SK-MEL-5 (cell line): ENCODE data around the gene PA2G4. TPM values are rescaled to one million over a fixed set of nuclear protein-coding genes. Genes with fewer than 3 reads are reported as not detected.

Experiments used
- DNase-seq: peaks from one replicate; pipeline ENCODE4 v3.0.0-alpha.2; 2016; ENCODE audit warnings: low read depth, low spot score
- in situ Hi-C: cut with HindIII; loops from 2 replicates; pipeline ENCODE4 v1.10.0; 2016; ENCODE audit warnings: low sequenced_read_pairs, high pct_unique_total_duplicates, low pct_unique_long_range_greater_than_20kb
- total RNA-seq: library from RNA; depleted of rRNA; stranded (reverse); fragments of >200 nt; shearing (Covaris generic); gene quantifications from 2 replicates; pipeline ENCODE4 v1.2.3, GENCODE V29; 2014

PA2G4 gene
- total RNA-seq, 1 experiment from 2014 or later: 473 TPM

DNA sequence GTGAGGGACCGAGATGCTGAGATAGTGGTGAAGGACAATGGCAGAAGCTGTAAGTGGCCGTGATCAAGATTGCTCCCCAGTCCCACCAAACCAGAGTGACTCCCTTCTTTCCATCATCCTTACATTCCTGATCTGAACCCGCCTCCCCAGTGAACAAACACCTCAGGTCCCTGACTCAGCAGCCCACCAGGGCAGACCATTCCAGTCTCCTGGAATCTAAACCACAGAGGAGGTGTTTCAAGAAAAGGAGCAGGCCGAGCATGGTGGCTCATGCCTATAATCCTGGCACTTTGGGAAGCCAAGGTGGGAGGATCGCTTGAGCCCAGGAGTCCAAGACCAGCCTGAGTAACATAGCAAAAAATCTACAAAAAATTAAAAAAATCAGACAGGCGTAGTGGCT lies 17.8 kb upstream of the PA2G4 start:
- in situ Hi-C loops: no loop called here
- DNase-seq: no peak

DNA sequence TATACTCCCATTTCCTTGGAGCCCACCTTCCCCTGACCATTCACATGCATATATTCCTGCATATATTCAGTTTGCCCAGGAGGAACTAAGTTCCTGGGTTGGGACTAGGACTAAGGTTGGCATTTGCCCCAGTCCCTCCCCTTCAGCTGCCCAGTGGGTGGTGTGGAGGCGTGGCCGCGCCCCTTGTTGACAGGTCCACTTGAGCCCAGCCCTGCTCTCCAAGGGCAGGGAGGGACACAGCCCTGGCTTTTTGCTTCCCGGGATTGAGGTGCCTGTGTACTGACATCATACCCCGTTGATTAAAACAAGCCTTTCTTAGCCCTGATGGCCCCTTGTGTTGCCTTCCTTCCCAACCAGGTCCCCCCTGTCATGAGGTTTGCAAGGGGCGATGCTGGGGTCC lies 17.1 kb upstream of the PA2G4 start:
- in situ Hi-C loops: no loop called here
- no peak for DNase-seq

DNA sequence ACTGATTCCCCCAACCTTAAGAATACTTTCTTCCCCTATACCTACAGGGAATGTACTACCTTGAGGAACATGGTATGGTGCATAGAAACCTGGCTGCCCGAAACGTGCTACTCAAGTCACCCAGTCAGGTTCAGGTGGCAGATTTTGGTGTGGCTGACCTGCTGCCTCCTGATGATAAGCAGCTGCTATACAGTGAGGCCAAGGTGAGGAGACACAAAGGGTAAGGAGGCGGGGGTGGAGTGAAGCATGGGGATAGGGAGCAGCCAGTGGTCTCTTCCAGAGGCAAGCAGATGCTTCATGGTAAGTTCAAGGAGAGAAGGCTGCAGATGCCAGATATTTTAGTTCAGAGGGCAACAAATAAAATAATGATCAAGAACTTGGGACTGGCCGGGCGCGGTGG lies 6.6 kb upstream of the PA2G4 start:
- DNase-seq: no peak
- in situ Hi-C loops: no loop called here

DNA sequence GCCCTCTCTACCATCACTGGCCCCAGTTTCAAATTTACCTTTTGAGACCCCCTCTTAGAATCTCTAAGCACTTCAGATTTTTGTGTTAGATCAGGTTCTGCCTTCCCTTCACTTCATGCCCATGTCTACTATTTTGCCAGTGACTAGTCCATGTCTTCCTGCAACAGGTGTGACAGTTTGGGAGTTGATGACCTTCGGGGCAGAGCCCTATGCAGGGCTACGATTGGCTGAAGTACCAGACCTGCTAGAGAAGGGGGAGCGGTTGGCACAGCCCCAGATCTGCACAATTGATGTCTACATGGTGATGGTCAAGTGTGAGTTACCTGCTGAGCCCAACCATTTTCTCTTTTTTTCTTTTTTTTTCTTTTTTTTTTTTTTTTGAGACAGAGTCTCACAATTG lies 5.8 kb upstream of the PA2G4 start:
- no peak for DNase-seq

DNA sequence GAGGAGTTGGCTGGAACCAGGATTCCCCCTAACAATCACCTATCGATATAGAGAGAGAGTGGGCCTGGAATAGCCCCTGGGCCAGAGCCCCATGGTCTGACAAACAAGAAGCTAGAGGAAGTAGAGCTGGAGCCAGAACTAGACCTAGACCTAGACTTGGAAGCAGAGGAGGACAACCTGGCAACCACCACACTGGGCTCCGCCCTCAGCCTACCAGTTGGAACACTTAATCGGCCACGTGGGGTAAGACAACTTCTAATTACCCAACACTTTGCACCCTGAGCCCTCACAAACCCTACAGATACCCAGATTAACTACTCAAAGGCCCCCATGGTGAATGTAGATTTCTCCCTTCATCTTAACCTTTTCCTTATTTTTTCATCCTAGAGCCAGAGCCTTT lies 4.6 kb upstream of the PA2G4 start:
- DNase-seq: no peak
- in situ Hi-C loops: no loop called here

More for the DNA sequence above, 5.8 kb upstream of the PA2G4 start:
- in situ Hi-C loops: no loop called here

DNA sequence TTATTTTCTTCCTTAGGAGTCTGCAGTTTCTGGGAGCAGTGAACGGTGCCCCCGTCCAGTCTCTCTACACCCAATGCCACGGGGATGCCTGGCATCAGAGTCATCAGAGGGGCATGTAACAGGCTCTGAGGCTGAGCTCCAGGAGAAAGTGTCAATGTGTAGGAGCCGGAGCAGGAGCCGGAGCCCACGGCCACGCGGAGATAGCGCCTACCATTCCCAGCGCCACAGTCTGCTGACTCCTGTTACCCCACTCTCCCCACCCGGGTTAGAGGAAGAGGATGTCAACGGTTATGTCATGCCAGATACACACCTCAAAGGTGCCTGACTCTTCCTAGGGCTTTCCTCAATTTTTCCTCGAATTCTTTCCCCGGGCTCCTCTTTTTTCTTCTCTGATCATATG lies 3.3 kb upstream of the PA2G4 start:
- in situ Hi-C loops: no loop called here
- no peak for DNase-seq

DNA sequence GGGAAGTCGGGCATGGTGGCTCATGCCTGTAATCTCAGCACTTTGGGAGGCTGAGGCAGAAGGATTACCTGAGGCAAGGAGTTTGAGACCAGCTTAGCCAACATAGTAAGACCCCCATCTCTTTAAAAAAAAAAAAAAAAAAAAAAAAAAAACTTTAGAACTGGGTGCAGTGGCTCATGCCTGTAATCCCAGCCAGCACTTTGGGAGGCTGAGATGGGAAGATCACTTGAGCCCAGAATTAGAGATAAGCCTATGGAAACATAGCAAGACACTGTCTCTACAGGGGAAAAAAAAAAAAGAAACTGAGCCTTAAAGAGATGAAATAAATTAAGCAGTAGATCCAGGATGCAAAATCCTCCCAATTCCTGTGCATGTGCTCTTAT lies 1.7 kb upstream of the PA2G4 start:
- in situ Hi-C loops: no loop called here
- DNase-seq: no peak

DNA sequence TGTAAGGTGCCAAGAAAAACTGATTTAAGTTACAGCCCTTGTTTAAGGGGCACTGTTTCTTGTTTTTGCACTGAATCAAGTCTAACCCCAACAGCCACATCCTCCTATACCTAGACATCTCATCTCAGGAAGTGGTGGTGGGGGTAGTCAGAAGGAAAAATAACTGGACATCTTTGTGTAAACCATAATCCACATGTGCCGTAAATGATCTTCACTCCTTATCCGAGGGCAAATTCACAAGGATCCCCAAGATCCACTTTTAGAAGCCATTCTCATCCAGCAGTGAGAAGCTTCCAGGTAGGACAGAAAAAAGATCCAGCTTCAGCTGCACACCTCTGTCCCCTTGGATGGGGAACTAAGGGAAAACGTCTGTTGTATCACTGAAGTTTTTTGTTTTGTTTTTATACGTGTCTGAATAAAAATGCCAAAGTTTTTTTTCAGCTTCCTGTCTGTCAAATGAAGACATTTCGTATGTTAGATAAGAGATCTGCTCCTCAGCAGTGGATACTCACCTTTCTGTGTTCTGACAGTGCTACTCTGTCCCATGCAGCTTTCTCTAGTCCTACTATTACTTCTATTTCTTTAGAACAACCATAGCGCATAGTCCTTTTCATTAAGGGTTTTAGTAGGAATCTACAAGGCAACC lies 1.2 kb upstream of the PA2G4 start:
- DNase-seq: no peak
- in situ Hi-C loops: no loop called here

DNA sequence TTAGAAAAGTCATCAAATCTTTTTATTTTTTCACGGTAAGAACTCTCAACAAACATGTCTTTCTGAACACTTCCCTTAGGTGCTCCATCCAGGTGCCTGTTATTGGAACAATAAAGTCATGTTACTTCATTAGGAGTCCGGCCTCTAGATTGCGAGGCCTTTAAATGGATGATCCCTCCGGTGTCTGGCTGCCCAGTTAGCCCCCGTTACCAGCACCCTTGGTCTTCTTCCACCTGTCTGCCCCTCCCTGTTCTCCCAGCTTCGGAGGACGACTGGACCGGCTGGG lies 593 bp upstream of the PA2G4 start:
- DNase-seq: no peak
- in situ Hi-C loops: no loop called here

DNA sequence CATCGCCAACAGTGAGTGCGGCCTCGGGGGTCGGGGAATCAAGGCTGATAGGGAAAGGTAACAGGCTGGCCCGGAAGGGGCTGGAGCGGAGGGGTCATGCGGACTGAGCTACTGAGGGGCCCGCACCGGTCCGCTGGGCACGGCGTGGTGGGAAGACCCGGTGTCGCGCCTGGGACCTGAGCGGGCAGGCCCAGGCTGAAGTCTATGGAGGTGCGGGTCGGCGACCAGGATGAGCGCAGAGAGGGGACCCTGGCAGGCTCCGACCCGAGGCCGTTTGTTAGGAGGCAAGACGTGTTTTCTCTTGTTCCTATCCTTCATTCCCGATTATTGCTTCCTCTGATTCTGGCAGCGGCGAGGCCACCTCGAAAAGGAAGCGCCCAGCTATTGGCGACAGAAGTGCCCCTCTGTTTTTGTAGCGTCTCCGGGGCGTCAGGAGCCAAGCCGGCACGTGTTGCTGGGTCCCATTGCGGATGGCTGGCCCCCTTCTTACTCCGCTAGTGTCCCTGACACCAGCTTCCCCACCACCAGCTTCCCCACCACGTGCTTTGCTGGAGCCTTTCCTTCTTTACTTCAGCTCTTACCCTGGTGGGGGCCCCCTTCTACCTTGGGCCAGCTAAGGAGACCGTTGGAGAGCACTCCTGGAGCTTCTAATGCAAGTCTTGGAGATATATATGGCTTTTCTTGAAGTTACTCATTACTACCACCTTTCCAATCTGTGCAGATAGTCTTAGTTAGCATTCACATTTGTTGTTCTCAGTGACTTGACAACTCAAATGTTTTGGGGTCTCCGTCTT lies 653 bp downstream of the PA2G4 start:
- DNase-seq: peak; percentile 40
- in situ Hi-C loops: no loop called here

DNA sequence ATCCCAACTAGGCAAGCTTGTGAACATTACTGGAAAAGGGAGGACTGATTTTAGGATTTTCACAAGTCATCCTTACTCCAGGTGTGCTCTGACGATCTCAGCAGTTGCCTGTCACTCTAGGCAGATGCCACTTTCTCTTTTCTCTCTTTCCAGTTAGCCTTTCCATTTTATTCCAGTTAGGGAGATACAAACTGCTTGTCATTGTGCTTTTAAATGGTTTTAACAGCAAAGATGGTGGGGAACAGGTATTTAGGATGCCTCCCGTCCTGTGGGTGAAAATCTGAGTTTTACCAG lies 1.2 kb downstream of the PA2G4 start:
- in situ Hi-C loops: no loop called here
- no peak for DNase-seq

DNA sequence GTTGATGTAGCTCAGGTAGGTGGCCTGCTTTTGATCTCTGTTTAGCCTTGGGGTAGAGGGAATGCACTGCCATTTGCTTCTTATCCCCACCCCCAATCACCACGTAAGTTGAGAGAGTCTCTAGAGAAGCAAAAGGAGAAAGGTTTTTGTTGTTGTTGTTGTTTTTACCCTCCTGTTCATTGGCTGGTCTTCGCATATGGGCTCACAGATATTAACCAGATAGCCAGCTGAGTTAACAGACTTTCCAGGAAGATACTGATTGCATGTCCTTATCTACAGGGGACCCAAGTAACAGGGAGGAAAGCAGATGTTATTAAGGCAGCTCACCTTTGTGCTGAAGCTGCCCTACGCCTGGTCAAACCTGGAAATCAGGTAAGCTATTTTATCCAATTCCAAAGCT lies 2.9 kb downstream of the PA2G4 start:
- in situ Hi-C loops: no loop called here
- no peak for DNase-seq

DNA sequence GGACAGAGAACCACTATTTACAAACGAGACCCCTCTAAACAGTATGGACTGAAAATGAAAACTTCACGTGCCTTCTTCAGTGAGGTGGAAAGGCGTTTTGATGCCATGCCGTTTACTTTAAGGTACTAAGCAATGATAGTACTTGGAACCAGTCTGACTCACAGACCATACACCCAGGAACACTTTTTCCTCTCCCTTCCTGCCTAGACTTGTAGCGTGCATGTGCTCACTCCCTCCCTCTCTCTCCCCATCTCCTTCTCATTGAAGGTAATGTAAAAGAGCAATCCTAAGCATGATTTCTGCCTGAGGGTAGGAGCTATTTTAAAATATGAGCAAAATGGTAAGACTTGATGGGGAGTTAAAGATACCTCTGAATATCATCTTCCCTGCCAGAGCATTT lies 6.2 kb downstream of the PA2G4 start:
- no peak for DNase-seq
- in situ Hi-C loops: no loop called here

DNA sequence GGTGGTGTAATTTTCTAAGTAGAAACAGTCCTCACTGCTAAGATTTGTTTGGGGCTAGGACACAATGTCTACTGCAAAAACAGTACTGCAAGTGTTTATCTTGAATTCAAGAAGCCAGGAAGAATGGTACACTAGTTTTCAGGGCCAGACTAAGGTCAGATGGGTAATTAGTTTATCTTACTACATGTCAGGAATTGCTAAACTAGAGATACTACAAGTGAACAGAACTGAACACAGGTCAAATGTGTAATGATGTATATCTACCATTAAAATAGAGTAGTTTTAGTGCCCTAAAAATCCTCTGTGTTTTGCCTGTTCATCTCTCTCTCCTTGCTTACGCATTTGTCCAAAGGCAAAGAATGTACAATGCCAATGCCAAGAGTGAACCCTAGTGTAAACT lies 9.7 kb downstream of the PA2G4 start:
- in situ Hi-C loops: no loop called here
- DNase-seq: no peak

DNA sequence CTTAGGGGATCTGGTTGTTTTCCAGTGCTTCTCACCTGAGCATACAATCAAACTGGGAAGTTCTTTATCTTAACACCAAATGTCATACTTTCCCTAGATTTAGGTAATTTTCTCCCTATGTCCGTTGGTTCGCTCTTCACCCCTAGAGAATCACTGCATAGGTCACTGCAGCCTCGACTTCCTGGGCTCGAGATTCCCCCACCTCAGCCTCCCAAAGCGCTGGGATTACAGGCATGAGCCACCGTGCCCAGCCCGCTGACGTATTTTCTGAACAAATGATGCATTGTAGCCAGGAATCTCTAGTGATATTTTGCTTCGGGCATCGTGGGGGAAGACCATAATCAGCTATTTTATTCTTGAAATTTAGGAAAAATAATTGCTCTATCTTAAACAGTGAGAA lies 11.0 kb downstream of the PA2G4 start:
- DNase-seq: peak; percentile 96
- in situ Hi-C loops: loop anchor here (5.0 kb wide), 1 partner anchor 77 kb away; no protein-coding TSS in a partner anchor

DNA sequence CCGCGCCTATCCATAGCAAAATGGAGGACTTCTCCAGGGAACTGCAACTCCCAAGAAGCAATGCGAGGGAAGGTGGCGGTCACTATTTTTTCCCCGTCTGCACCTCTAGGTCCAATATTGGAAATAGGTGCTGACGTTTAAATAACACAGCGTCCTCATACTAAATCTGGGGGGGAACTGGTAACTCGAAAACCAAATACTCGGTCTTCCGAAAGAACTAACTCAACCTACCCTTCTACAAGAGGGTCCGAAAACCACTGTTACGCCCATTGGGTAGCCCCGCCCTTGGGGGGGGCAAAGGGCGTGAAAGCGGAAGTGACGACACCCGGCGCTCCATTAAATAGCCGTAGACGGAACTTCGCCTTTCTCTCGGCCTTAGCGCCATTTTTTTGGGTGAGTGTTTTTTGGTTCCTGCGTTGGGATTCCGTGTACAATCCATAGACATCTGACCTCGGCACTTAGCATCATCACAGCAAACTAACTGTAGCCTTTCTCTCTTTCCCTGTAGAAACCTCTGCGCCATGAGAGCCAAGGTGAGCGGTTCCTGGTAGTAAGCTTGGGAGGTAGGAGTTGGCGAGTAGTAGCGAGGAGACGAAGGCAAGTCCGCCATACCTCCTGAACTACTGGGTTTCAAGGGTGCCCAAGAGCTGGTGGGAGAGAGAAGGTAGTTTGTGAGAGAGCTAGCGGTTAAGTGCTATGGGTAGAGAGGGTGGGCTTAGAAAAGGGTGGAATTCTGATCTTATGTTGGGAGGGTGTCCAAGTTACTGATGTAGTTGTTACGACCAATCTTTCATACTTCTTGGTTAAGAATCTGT lies 12.1 kb downstream of the PA2G4 start, which contains the start of gene RPL41:
Gene RPL41, plus strand, starts transcription at position 367 of the 815 bp plus-strand sequence.
- DNase-seq: peak; percentile 95
- in situ Hi-C loops: loop anchor here (5.0 kb wide), 1 partner anchor 76 kb away; no protein-coding TSS in a partner anchor

DNA sequence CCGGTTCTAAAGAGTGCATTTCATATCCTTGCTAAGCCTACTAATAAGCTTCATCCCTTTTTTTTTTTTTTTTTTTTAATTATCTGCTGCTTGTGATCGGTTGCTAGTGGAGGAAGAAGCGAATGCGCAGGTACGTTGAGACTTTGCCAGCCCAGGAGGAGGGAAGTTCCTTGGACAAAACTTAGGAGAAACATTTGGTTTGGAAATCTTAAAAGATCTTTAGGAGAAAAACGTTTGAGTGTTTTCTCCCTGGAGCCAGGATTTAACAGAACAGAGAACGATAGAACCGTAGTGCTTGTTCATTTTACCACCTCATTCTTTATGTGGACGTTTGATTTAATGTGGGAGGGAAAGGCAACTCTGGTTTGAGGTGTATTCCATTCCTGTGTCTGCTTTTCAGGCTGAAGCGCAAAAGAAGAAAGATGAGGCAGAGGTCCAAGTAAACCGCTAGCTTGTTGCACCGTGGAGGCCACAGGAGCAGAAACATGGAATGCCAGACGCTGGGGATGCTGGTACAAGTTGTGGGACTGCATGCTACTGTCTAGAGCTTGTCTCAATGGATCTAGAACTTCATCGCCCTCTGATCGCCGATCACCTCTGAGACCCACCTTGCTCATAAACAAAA lies 12.8 kb downstream of the PA2G4 start:
- peak; percentile 21 for DNase-seq
- in situ Hi-C loops: loop anchor here (5.0 kb wide), 1 partner anchor 75 kb away; no protein-coding TSS in a partner anchor
